K562 (cell line): ENCODE data around the gene YIPF2. TPM values are rescaled to one million over a fixed set of nuclear protein-coding genes. Genes with fewer than 3 reads are reported as not detected.
A peak's percentile ranks its signal among the peaks of the same experiment; 100 is the strongest.

Source experiments
- ASH1L ChIP-seq: fragments of 450-650 bp; IDR thresholded peaks from 2 replicates; pipeline ENCODE4 v1.6.1; 2018; ENCODE audit warnings: borderline replicate concordance, mild to moderate bottlenecking, low read depth; ENCODE audit not compliant: partially characterized antibody
- CC2D1A ChIP-seq: fragments of 450-650 bp; IDR thresholded peaks from 2 replicates; pipeline ENCODE4 v1.6.1; 2017; ENCODE audit warnings: mild to moderate bottlenecking
- CXXC5 ChIP-seq: fragments of 250-450 bp; sonication (Bioruptor Pico); IDR thresholded peaks from 2 replicates; pipeline ENCODE4 v1.8.0; 2022; ENCODE audit warnings: inconsistent platforms, mild to moderate bottlenecking, moderate library complexity
- HDAC2 ChIP-seq: fragments of 450-650 bp; IDR thresholded peaks from 2 replicates; pipeline ENCODE4 v1.6.1; 2016; ENCODE audit warnings: mild to moderate bottlenecking
- HIVEP1 ChIP-seq: fragments of 250-450 bp; sonication (Bioruptor Pico); IDR thresholded peaks from 2 replicates; pipeline ENCODE4 v1.4.0; 2020; ENCODE audit warnings: mild to moderate bottlenecking
- NKRF ChIP-seq: fragments of 450-650 bp; IDR thresholded peaks from 2 replicates; pipeline ENCODE4 v1.6.1; 2016; ENCODE audit warnings: borderline replicate concordance
- OTX1 ChIP-seq: fragments of 450-650 bp; formaldehyde crosslinking; IDR thresholded peaks from 2 replicates; pipeline ENCODE4 v1.4.0; 2022; ENCODE audit warnings: mild to moderate bottlenecking
- PRDM10 ChIP-seq: fragments of 450-650 bp; IDR thresholded peaks from 2 replicates; pipeline ENCODE4 v1.6.1; 2018; ENCODE audit not compliant: partially characterized antibody
- RAD21 ChIP-seq, 2 experiments: fragments of 250-450 bp in 1 of 2; fragments of 450-650 bp in 1 of 2; sonication (Bioruptor Pico) in 1 of 2; formaldehyde crosslinking in 1 of 2; IDR thresholded peaks in 1 of 2; conservative IDR thresholded peaks in 1 of 2; 2 replicates each; pipeline versions ENCODE4 v1.4.0 to v1.8.0; 2020 to 2022; ENCODE audit warnings: mild to moderate bottlenecking in 2 of 2, moderate library complexity in 1 of 2
- RBM34 ChIP-seq: fragments of 200-400 bp; formaldehyde crosslinking; IDR thresholded peaks from 2 replicates; pipeline ENCODE4 v1.6.1; 2018; ENCODE audit warnings: low read length, borderline replicate concordance; ENCODE audit not compliant: insufficient read depth
- SMC3 ChIP-seq: conservative IDR thresholded peaks from 2 replicates; pipeline ENCODE4 v1.6.1; 2011; ENCODE audit warnings: low read depth, low read length, improper control_type of control experiment; ENCODE audit not compliant: insufficient read depth
- TBL1XR1 ChIP-seq, 2 experiments: IDR thresholded peaks; 2 replicates each; pipeline ENCODE4 v1.6.1; 2012; ENCODE audit warnings: improper control_type of control experiment in 2 of 2, low read length in 2 of 2, mild to moderate bottlenecking in 1 of 2
- TEAD4 ChIP-seq, 2 experiments: sonication (generic) in 1 of 2; formaldehyde crosslinking in 1 of 2; IDR thresholded peaks; 2 replicates each; pipeline versions ENCODE4 v1.6.1 to v1.8.0; 2012 to 2022; ENCODE audit warnings: borderline replicate concordance in 1 of 2, inconsistent platforms in 1 of 2, low read length in 1 of 2, mild to moderate bottlenecking in 1 of 2, missing genetic modification reagents in 1 of 2
- ZNF589 ChIP-seq: fragments of 200-800 bp; sonication (Bioruptor generic); IDR thresholded peaks from 2 replicates; pipeline ENCODE4 v1.6.1; 2016; ENCODE audit warnings: low read depth, missing genetic modification characterization, missing compliant biosample characterization
- polyA plus RNA-seq, 8 experiments: library from polyadenylated mRNA; depleted of rRNA in 4 of 8; stranded (reverse) in 5 of 8; unstranded in 3 of 8; fragments of >200 nt; fragmentation: Nextera tagmentation in 2 of 8; fragmentation: Illumina TruSeq in 1 of 8; extraction: Ambion mirVana in 2 of 8; extraction: Trizol in 1 of 8; gene quantifications; 2 replicates each; pipeline versions ENCODE4 v1.2.1 to v1.2.3, GENCODE V29; 2011 to 2014; ENCODE audit warnings: inconsistent platforms in 1 of 8, missing spikeins in 1 of 8
- total RNA-seq, 7 experiments: library from RNA; depleted of rRNA in 6 of 7; stranded (reverse); fragments of >200 nt in 6 of 7; fragmentation: Illumina TruSeq in 2 of 7; extraction: Trizol in 2 of 7; gene quantifications; 2 replicates each; pipeline versions ENCODE4 v1.2.1 to v1.2.3, GENCODE V29; 2011 to 2021; ENCODE audit warnings: low replicate concordance in 1 of 7
- TF ChIP-seq, protein P1 (sequence below): fragments of 450-650 bp; formaldehyde crosslinking; IDR thresholded peaks from 2 replicates; pipeline ENCODE4 v1.4.0; 2020; ENCODE audit warnings: mild to moderate bottlenecking, moderate library complexity
- TF ChIP-seq, protein P2 (sequence below), 3 experiments: IDR thresholded peaks in 2 of 3; conservative IDR thresholded peaks in 1 of 3; 2 replicates each; pipeline ENCODE4 v1.5.1; 2011 to 2012; ENCODE audit warnings: low read length in 3 of 3, mild to moderate bottlenecking in 3 of 3, control low read depth in 2 of 3, improper control_type of control experiment in 1 of 3, inconsistent platforms in 1 of 3, low read depth in 1 of 3, mixed read lengths in 1 of 3, moderate library complexity in 1 of 3; ENCODE audit not compliant: insufficient read depth in 2 of 3

Gene YIPF2
- total and polyA plus RNA-seq, 9 of the 15 experiments (the other 6 are each of a cell fraction or from before 2014, with no cell fraction given) = 1.3 to 65.2 (median 31.6) TPM

GRCh38 chr19:10936661-10937084 is 8.2 kb upstream of the YIPF2 start (continued):
- no peak for TF ChIP-seq NKRF
- TF ChIP-seq RAD21 (CRISPR knock-in tag; conservative IDR thresholded peaks at IDR 0.05 in 1 of 2, IDR thresholded peaks at IDR 0.05 in 1 of 2) = peak; percentile 54 to 73
- peak; percentile 8 for TF ChIP-seq PRDM10
- TF ChIP-seq CXXC5 (CRISPR knock-in tag) = 0 out of 2 replicates have a peak, but pooled peaks have one; percentile 34
- no peak for TF ChIP-seq ASH1L
- TF ChIP-seq, protein P1, sequence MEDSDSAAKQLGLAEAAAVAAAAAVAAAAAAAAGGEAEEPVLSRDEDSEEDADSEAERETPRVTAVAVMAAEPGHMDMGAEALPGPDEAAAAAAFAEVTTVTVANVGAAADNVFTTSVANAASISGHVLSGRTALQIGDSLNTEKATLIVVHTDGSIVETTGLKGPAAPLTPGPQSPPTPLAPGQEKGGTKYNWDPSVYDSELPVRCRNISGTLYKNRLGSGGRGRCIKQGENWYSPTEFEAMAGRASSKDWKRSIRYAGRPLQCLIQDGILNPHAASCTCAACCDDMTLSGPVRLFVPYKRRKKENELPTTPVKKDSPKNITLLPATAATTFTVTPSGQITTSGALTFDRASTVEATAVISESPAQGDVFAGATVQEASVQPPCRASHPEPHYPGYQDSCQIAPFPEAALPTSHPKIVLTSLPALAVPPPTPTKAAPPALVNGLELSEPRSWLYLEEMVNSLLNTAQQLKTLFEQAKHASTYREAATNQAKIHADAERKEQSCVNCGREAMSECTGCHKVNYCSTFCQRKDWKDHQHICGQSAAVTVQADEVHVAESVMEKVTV (CRISPR knock-in tag) = peak; percentile 37; the same call in 1 of the 2 replicates
- TF ChIP-seq, protein P2, sequence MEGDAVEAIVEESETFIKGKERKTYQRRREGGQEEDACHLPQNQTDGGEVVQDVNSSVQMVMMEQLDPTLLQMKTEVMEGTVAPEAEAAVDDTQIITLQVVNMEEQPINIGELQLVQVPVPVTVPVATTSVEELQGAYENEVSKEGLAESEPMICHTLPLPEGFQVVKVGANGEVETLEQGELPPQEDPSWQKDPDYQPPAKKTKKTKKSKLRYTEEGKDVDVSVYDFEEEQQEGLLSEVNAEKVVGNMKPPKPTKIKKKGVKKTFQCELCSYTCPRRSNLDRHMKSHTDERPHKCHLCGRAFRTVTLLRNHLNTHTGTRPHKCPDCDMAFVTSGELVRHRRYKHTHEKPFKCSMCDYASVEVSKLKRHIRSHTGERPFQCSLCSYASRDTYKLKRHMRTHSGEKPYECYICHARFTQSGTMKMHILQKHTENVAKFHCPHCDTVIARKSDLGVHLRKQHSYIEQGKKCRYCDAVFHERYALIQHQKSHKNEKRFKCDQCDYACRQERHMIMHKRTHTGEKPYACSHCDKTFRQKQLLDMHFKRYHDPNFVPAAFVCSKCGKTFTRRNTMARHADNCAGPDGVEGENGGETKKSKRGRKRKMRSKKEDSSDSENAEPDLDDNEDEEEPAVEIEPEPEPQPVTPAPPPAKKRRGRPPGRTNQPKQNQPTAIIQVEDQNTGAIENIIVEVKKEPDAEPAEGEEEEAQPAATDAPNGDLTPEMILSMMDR (IDR thresholded peaks at IDR 0.05 in 2 of 3, conservative IDR thresholded peaks at IDR 0.05 in 1 of 3; ENCODE audit: insufficient read depth in 2 of 3, low read depth in 1 of 3, low read length in 3 of 3) = peak; percentile 67 to 79 (median 72)
- peak; percentile 59; the same call in 1 of the 2 replicates for TF ChIP-seq CC2D1A
- peak; percentile 43; the same call in 1 of the 2 replicates for TF ChIP-seq SMC3
- TF ChIP-seq HIVEP1 (CRISPR knock-in tag) = no peak
- no peak for TF ChIP-seq ZNF589
- no peak for TF ChIP-seq HDAC2
- 0 out of 2 replicates have a peak, but pooled peaks have one; percentile 70 for TF ChIP-seq OTX1 (CRISPR knock-in tag)
- TF ChIP-seq TBL1XR1 (IDR thresholded peaks at IDR 0.05; ENCODE audit: low read length in 2 of 2) = no peak
- TF ChIP-seq TEAD4 (IDR thresholded peaks at IDR 0.05; ENCODE audit: low read length) = 0 out of 2 replicates have a peak, but pooled peaks have one; percentile 4
- no peak for TF ChIP-seq TEAD4 (CRISPR knock-in tag; IDR thresholded peaks at IDR 0.05; ENCODE audit: borderline replicate concordance)
- TF ChIP-seq RBM34 = no peak
